B cell (primary cell): Measurements from ENCODE around the gene BDKRB1. TPM values are rescaled to one million over a fixed set of nuclear protein-coding genes. Genes with fewer than 3 reads are reported as not detected.

Experiments
- ATAC-seq: fragments of 200-7000 bp; cut with Tn5 transposase; one replicate; pipeline ENCODE4 v1.10.0; 2021; ENCODE audit warnings: low read depth, mild to moderate bottlenecking, moderate number of reproducible peaks, moderate library complexity
- CTCF ChIA-PET: fragments of 350-600 bp; sonication (Branson Sonifier 250); formaldehyde crosslinking; loops from one replicate; lab custom pipeline; 2021; ENCODE audit warnings: antibody characterized with exemption, inconsistent platforms; lab: Charles Lee
- POLR2A ChIA-PET: fragments of 350-600 bp; sonication (Branson Sonifier 250); formaldehyde crosslinking; loops from one replicate; lab custom pipeline; 2021; ENCODE audit warnings: antibody characterized with exemption; lab: Charles Lee
- DNase-seq: peaks from one replicate; pipeline ENCODE4 v3.0.0; 2013
- H2AFZ ChIP-seq: 2 replicates; pipeline ENCODE4 v1.6.1; 2012; ENCODE audit warnings: mild to moderate bottlenecking, low read depth, low read length; ENCODE audit not compliant: insufficient read depth, poor library complexity, severe bottlenecking
- H3K27ac ChIP-seq, 2 donors: 1 replicate in 1 of 2; 2 replicates in 1 of 2; pipeline ENCODE4 v1.5.1; 2012 to 2013; ENCODE audit warnings: low read length in 2 of 2, mild to moderate bottlenecking in 2 of 2, moderate library complexity in 1 of 2
- H3K27me3 ChIP-seq, 4 experiments: fragments of 200-600 bp in 1 of 4; sonication (generic) in 1 of 4; replicated peaks in 1 of 4; 1 replicate in 2 of 4; 2 replicates in 2 of 4; pipeline versions ENCODE4 v1.6.1 to v1.7.0; 2013 to 2016; ENCODE audit warnings: low read length in 3 of 4, mild to moderate bottlenecking in 2 of 4, mixed read lengths in 1 of 4, moderate library complexity in 1 of 4; ENCODE audit not compliant: insufficient read depth in 4 of 4, control insufficient read depth in 3 of 4; ENCODE audit errors: control extremely low read depth in 1 of 4
- H3K36me3 ChIP-seq, 2 experiments: replicated peaks in 1 of 2; 1 replicate in 1 of 2; 2 replicates in 1 of 2; pipeline versions ENCODE4 v1.6.1 to v1.7.1; 2013; ENCODE audit warnings: low read length in 1 of 2; ENCODE audit not compliant: insufficient read depth in 2 of 2, control insufficient read depth in 1 of 2; ENCODE audit errors: control extremely low read depth in 1 of 2, extremely low read depth in 1 of 2
- H3K4me1 ChIP-seq, 2 donors: fragments of 200-600 bp in 1 of 2; sonication (generic) in 1 of 2; 1 replicate in 1 of 2; 2 replicates in 1 of 2; pipeline versions ENCODE4 v1.5.1 to v1.6.1; 2013 to 2017; ENCODE audit warnings: low read length in 2 of 2; ENCODE audit not compliant: control insufficient read depth in 2 of 2, insufficient read depth in 2 of 2
- H3K4me2 ChIP-seq: replicated peaks from 2 replicates; pipeline ENCODE3; 2012; ENCODE audit warnings: mild to moderate bottlenecking, low read depth, low read length; ENCODE audit not compliant: poor library complexity, severe bottlenecking
- H3K4me3 ChIP-seq, 5 experiments: fragments of 200-600 bp in 1 of 5; sonication (generic) in 1 of 5; 1 replicate in 3 of 5; 2 replicates in 2 of 5; pipeline versions ENCODE4 v1.5.1 to v1.7.0; 2011 to 2016; ENCODE audit warnings: low read length in 4 of 5, mild to moderate bottlenecking in 4 of 5, low read depth in 2 of 5, control low read depth in 1 of 5, moderate library complexity in 1 of 5; ENCODE audit not compliant: insufficient read depth in 1 of 5; ENCODE audit errors: control extremely low read depth in 1 of 5, extremely low read depth in 1 of 5
- H3K79me2 ChIP-seq: fragments of 200-600 bp; sonication (generic); one replicate; pipeline ENCODE4 v1.6.0; 2016; ENCODE audit warnings: low read length; ENCODE audit not compliant: control insufficient read depth, insufficient read depth
- H3K9ac ChIP-seq: fragments of 200-600 bp; sonication (generic); 2 replicates; pipeline ENCODE4 v1.6.1; 2017; ENCODE audit warnings: mild to moderate bottlenecking, low read length, moderate library complexity
- H3K9me3 ChIP-seq, 3 donors: one replicate each; pipeline versions ENCODE4 v1.6.1 to v1.7.1; 2013; ENCODE audit warnings: low read length in 2 of 3; ENCODE audit not compliant: control insufficient read depth in 2 of 3, insufficient read depth in 1 of 3; ENCODE audit errors: control extremely low read depth in 1 of 3
- H4K20me1 ChIP-seq: 2 replicates; pipeline ENCODE4 v1.6.0; 2012; ENCODE audit warnings: mild to moderate bottlenecking, low read length; ENCODE audit not compliant: insufficient read depth, control insufficient read depth, poor library complexity, severe bottlenecking
- H3K27ac Mint-ChIP-seq: one replicate; pipeline ENCODE4 v1.8.0; 2021; ENCODE audit warnings: mixed read lengths
- H3K27me3 Mint-ChIP-seq: one replicate; pipeline ENCODE4 v1.8.0; 2021; ENCODE audit warnings: mixed read lengths
- H3K4me1 Mint-ChIP-seq: one replicate; pipeline ENCODE4 v1.8.0; 2021; ENCODE audit warnings: mixed read lengths
- H3K4me3 Mint-ChIP-seq: one replicate; pipeline ENCODE4 v1.8.0; 2021; ENCODE audit warnings: mixed read lengths
- H3K9me3 Mint-ChIP-seq: one replicate; pipeline ENCODE4 v1.8.0; 2022; ENCODE audit warnings: mixed read lengths; ENCODE audit not compliant: insufficient read depth
- CTCF ChIP-seq: fragments of 200-600 bp; IDR thresholded peaks from one replicate; pipeline ENCODE4 v1.8.0; 2022; ENCODE audit warnings: antibody characterized with exemption, mild to moderate bottlenecking
- EZH2 ChIP-seq: IDR thresholded peaks from 2 replicates; pipeline ENCODE4 v1.6.1; 2012; ENCODE audit warnings: borderline replicate concordance, low read depth, mild to moderate bottlenecking, moderate library complexity, low read length; ENCODE audit not compliant: insufficient read depth, poor library complexity, severe bottlenecking
- WGBS: methylation state at CpG from one replicate; pipeline ENCODE4 v1.1.5; 2013; ENCODE audit warnings: missing lambda C conversion rate; ENCODE audit not compliant: insufficient coverage; 5-methylcytosine and 5-hydroxymethylcytosine counted together
- intact Hi-C: fragments of 100-400 bp; cut with micrococcal nuclease; formaldehyde crosslinking; loops from one replicate; pipeline ENCODE4 v1.10.0; 2022
- polyA plus RNA-seq: library from polyadenylated mRNA; depleted of rRNA; stranded (reverse); fragments of >200 nt; gene quantifications from 2 replicates; pipeline ENCODE4 v1.2.3, GENCODE V29; 2012
- total RNA-seq, 2 donors: library from RNA; stranded (reverse); fragments of 120-200 nt in 1 of 2; gene quantifications; 1 replicate in 1 of 2; 2 replicates in 1 of 2; pipeline versions ENCODE4 v1.2.3 to v1.2.4, GENCODE V29; 2013 to 2022

The BDKRB1 gene
- total and polyA plus RNA-seq, 2 donors (not counting 1 experiment from before 2014, with no cell fraction given), result not detected

GRCh38 chr14:96260341-96260821 is 4.4 kb downstream of the BDKRB1 start:
- Histone ChIP-seq H3K36me3 (no peaks in the 10 kb centered on the region), H3K27me3 (peaks cover 0 to 8% (median 2%) of the 10 kb centered on the region in 4 experiments), H3K4me3 (no peak overlapping the region), H3K79me2 (no peaks in the 10 kb centered on the region), H4K20me1 (no peaks in the 10 kb centered on the region), H3K4me2 (no peak overlapping the region), H3K9me3 (peaks cover 0 to 2% (median 0%) of the 10 kb centered on the region in 3 donors), H2AFZ (no peak overlapping the region), H3K9ac (no peak overlapping the region), H3K27ac (no peak overlapping the region), H3K4me1 (no peaks in the 10 kb centered on the region)
- Mint-ChIP-seq H3K9me3 (no peaks in the 10 kb centered on the region), H3K27ac (no peak overlapping the region), H3K4me3 (no peak overlapping the region), H3K4me1 (no peaks in the 10 kb centered on the region), H3K27me3 (peaks cover 17% of the 10 kb centered on the region)
- ChIA-PET POLR2A (no interaction called here), CTCF (no interaction called here)
- intact Hi-C loops, result no loop called here
- ATAC-seq, result no peak
- TF ChIP-seq EZH2, result no peak
- no peak for TF ChIP-seq CTCF
- WGBS, result 77% methylated on average over 1 of the region's 2 CpGs
- no peak for DNase-seq

GRCh38 chr14:96261053-96261452 is 5.0 kb downstream of the BDKRB1 start:
- Mint-ChIP-seq H3K4me1 (no peaks in the 10 kb centered on the region), H3K4me3 (no peak overlapping the region), H3K27ac (no peak overlapping the region), H3K9me3 (no peaks in the 10 kb centered on the region), H3K27me3 (peaks cover 17% of the 10 kb centered on the region)
- TF ChIP-seq EZH2, result no peak
- no peak for TF ChIP-seq CTCF
- H4K20me1 ChIP-seq, result no peaks in the 10 kb centered on the region
- H3K36me3 ChIP-seq, result no peaks in the 10 kb centered on the region
- CTCF ChIA-PET, result no interaction called here
- no peak overlapping the region for H3K4me2 ChIP-seq
- no peaks in the 10 kb centered on the region for H3K4me1 ChIP-seq
- no peak for DNase-seq
- no peak overlapping the region for H3K9ac ChIP-seq
- no peak overlapping the region for H2AFZ ChIP-seq
- H3K9me3 ChIP-seq, result peaks cover 0 to 2% (median 0%) of the 10 kb centered on the region in 3 donors
- peaks cover 0 to 4% (median 2%) of the 10 kb centered on the region in 4 experiments for H3K27me3 ChIP-seq
- 83% methylated on average over 1 of the region's 5 CpGs for WGBS
- no peaks in the 10 kb centered on the region for H3K79me2 ChIP-seq
- POLR2A ChIA-PET, result no interaction called here
- H3K4me3 ChIP-seq, result no peak overlapping the region
- H3K27ac ChIP-seq, result no peak overlapping the region
- intact Hi-C loops, result no loop called here
- ATAC-seq, result no peak
